HEK293T (cell line): Measurements from ENCODE around the gene EREG.

Source experiments
- ARNT ChIP-seq: fragments of 450-650 bp; IDR thresholded peaks from 2 replicates; pipeline ENCODE4 v1.6.1; 2017; ENCODE audit warnings: mild to moderate bottlenecking
- NFRKB ChIP-seq: fragments of 450-650 bp; IDR thresholded peaks from 2 replicates; pipeline ENCODE4 v1.6.1; 2016; ENCODE audit warnings: mild to moderate bottlenecking, moderate library complexity
- ZNF384 ChIP-seq: fragments of 450-650 bp; IDR thresholded peaks from 2 replicates; pipeline ENCODE4 v1.6.1; 2016

DNA sequence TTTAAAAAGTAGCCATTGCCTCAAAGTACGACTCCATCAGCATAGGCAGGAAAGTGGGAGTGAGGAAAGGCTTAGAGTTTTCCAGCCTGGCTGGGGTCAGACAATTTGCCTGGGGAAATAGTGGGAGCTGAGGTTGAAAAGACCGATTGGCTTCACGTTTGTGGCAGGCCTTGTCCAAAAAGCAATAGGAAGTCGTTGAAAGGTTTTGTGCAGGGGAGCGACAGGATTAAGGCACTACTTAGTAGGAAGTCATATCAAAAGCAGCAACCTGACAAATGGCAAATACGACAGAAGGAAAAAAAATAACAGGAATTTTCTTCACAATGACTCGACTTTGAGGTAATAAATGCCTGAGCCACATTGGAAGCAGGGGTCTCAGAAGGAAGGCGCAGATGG, 691 bp upstream of the EREG start:
- TF ChIP-seq ARNT (no peak), ZNF384 (no peak), NFRKB (no peak)
